ENCODE measurements around the gene DPY19L2.
"Not testable (repeated sequence)": the region's sequence is repeated elsewhere in the genome, so short reads cannot be mapped to it uniquely, and the experiment has no call there.

DNA sequence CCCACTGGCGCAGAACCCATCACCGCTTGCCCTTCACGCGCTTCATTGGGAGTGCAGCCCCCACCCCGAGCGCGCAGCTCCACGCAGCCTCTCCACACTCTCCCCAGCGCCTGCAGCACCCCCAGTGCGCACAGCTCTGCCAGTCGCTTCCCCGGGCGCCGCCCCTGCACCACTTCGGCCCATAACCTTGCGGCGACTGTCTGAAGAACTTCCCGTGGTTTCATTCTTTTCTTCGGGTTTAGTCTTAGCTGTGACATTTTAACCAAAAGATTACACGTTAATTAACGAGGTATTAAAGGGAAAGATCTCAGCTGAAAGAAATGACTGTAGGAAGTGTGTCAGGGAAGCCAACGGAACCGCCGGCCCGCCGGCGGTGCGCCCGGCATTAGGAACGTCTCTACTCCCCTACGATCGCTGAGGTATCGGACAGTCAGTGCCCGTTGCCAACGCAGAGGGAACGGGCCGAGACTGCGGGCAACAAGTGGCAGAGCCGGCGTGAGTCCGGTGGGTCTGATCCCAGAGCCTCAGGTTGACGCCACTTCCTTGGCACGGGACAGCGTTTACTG is 590 bp upstream of the DPY19L2 start:
- TF ChIP-seq, protein P1, sequence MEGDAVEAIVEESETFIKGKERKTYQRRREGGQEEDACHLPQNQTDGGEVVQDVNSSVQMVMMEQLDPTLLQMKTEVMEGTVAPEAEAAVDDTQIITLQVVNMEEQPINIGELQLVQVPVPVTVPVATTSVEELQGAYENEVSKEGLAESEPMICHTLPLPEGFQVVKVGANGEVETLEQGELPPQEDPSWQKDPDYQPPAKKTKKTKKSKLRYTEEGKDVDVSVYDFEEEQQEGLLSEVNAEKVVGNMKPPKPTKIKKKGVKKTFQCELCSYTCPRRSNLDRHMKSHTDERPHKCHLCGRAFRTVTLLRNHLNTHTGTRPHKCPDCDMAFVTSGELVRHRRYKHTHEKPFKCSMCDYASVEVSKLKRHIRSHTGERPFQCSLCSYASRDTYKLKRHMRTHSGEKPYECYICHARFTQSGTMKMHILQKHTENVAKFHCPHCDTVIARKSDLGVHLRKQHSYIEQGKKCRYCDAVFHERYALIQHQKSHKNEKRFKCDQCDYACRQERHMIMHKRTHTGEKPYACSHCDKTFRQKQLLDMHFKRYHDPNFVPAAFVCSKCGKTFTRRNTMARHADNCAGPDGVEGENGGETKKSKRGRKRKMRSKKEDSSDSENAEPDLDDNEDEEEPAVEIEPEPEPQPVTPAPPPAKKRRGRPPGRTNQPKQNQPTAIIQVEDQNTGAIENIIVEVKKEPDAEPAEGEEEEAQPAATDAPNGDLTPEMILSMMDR (IDR thresholded peaks at IDR 0.05), result not testable (repeated sequence)
- not testable (repeated sequence) for TF ChIP-seq POLR2A (IDR thresholded peaks at IDR 0.05)

Data from gastroesophageal sphincter (tissue), 3 donors.